ENCODE data around the gene ITPR3.
A peak's percentile ranks its signal among the peaks of the same experiment; 100 is the strongest.

Gene ITPR3

GRCh38 chr6:33721508-33721907 is 100.4 kb downstream of the ITPR3 start:
- Histone ChIP-seq H3K27me3 (ENCODE audit: control insufficient read depth, insufficient read depth, low read length) (peaks cover 2% of the 10 kb centered on the region), H3K27ac (ENCODE audit: low read depth, low read length) (peak overlapping the region; percentile 74), H3K36me3 (ENCODE audit: control insufficient read depth, insufficient read depth, low read length) (no peaks in the 10 kb centered on the region), H3K9ac (ENCODE audit: low read length) (no peak overlapping the region), H3K4me1 (ENCODE audit: control insufficient read depth, insufficient read depth, low read length) (peaks cover 4% of the 10 kb centered on the region), H3K4me3 (ENCODE audit: low read length) (no peak overlapping the region)

GRCh38 chr6:33722103-33722623 is 101.0 kb downstream of the ITPR3 start:
- peaks cover 3% of the 10 kb centered on the region for H3K4me1 ChIP-seq (ENCODE audit: control insufficient read depth, insufficient read depth, low read length)
- no peak overlapping the region for H3K4me3 ChIP-seq (ENCODE audit: low read length)
- no peak overlapping the region for H3K9ac ChIP-seq (ENCODE audit: low read length)
- H3K27me3 ChIP-seq (ENCODE audit: control insufficient read depth, insufficient read depth, low read length) = peaks cover 2% of the 10 kb centered on the region
- H3K27ac ChIP-seq (ENCODE audit: low read depth, low read length) = peak overlapping the region; percentile 74
- H3K36me3 ChIP-seq (ENCODE audit: control insufficient read depth, insufficient read depth, low read length) = no peaks in the 10 kb centered on the region

- H3K27ac ChIP-seq (ENCODE audit: low read depth, low read length) = peak overlapping the region; percentile 74
- no peak overlapping the region for H3K4me3 ChIP-seq (ENCODE audit: low read length)
- H3K9ac ChIP-seq (ENCODE audit: low read length) = no peak overlapping the region
- H3K4me1 ChIP-seq (ENCODE audit: control insufficient read depth, insufficient read depth, low read length) = peaks cover 2% of the 10 kb centered on the region
- peaks cover 2% of the 10 kb centered on the region for H3K27me3 ChIP-seq (ENCODE audit: control insufficient read depth, insufficient read depth, low read length)
- no peaks in the 10 kb centered on the region for H3K36me3 ChIP-seq (ENCODE audit: control insufficient read depth, insufficient read depth, low read length)
Observed at GRCh38 chr6:33723371-33724085, 102.4 kb downstream of the ITPR3 start.

- Histone ChIP-seq H3K27ac (ENCODE audit: low read depth, low read length) (peak overlapping the region; percentile 18), H3K27me3 (ENCODE audit: control insufficient read depth, insufficient read depth, low read length) (peaks cover 2% of the 10 kb centered on the region), H3K36me3 (ENCODE audit: control insufficient read depth, insufficient read depth, low read length) (no peaks in the 10 kb centered on the region), H3K4me3 (ENCODE audit: low read length) (no peak overlapping the region), H3K4me1 (ENCODE audit: control insufficient read depth, insufficient read depth, low read length) (peaks cover 2% of the 10 kb centered on the region), H3K9ac (ENCODE audit: low read length) (no peak overlapping the region)
Observed at GRCh38 chr6:33724102-33725023, 103.2 kb downstream of the ITPR3 start.

- Histone ChIP-seq H3K36me3 (ENCODE audit: control insufficient read depth, insufficient read depth, low read length) (no peaks in the 10 kb centered on the region), H3K9ac (ENCODE audit: low read length) (no peak overlapping the region), H3K4me1 (ENCODE audit: control insufficient read depth, insufficient read depth, low read length) (peaks cover 2% of the 10 kb centered on the region), H3K27me3 (ENCODE audit: control insufficient read depth, insufficient read depth, low read length) (peaks cover 2% of the 10 kb centered on the region), H3K4me3 (ENCODE audit: low read length) (no peak overlapping the region), H3K27ac (ENCODE audit: low read depth, low read length) (no peak overlapping the region)
Observed at GRCh38 chr6:33725222-33725621, 104.1 kb downstream of the ITPR3 start.

- Histone ChIP-seq H3K36me3 (ENCODE audit: control insufficient read depth, insufficient read depth, low read length) (no peaks in the 10 kb centered on the region), H3K27me3 (ENCODE audit: control insufficient read depth, insufficient read depth, low read length) (peaks cover 4% of the 10 kb centered on the region), H3K27ac (ENCODE audit: low read depth, low read length) (no peak overlapping the region), H3K9ac (ENCODE audit: low read length) (no peak overlapping the region), H3K4me3 (ENCODE audit: low read length) (no peak overlapping the region), H3K4me1 (ENCODE audit: control insufficient read depth, insufficient read depth, low read length) (peaks cover 2% of the 10 kb centered on the region)
Observed at GRCh38 chr6:33725891-33726673, 105.0 kb downstream of the ITPR3 start.

GRCh38 chr6:33726696-33727095 is 105.6 kb downstream of the ITPR3 start:
- Histone ChIP-seq H3K36me3 (ENCODE audit: control insufficient read depth, insufficient read depth, low read length) (no peaks in the 10 kb centered on the region), H3K27ac (ENCODE audit: low read depth, low read length) (no peak overlapping the region), H3K4me3 (ENCODE audit: low read length) (no peak overlapping the region), H3K9ac (ENCODE audit: low read length) (no peak overlapping the region), H3K4me1 (ENCODE audit: control insufficient read depth, insufficient read depth, low read length) (peaks cover 2% of the 10 kb centered on the region), H3K27me3 (ENCODE audit: control insufficient read depth, insufficient read depth, low read length) (peaks cover 4% of the 10 kb centered on the region)

- Histone ChIP-seq H3K27me3 (ENCODE audit: control insufficient read depth, insufficient read depth, low read length) (peaks cover 4% of the 10 kb centered on the region), H3K27ac (ENCODE audit: low read depth, low read length) (no peak overlapping the region), H3K9ac (ENCODE audit: low read length) (no peak overlapping the region), H3K36me3 (ENCODE audit: control insufficient read depth, insufficient read depth, low read length) (no peaks in the 10 kb centered on the region), H3K4me1 (ENCODE audit: control insufficient read depth, insufficient read depth, low read length) (peaks cover 2% of the 10 kb centered on the region), H3K4me3 (ENCODE audit: low read length) (no peak overlapping the region)
Observed at GRCh38 chr6:33727126-33727525, 106.0 kb downstream of the ITPR3 start.

- no peak overlapping the region for H3K4me3 ChIP-seq (ENCODE audit: low read length)
- H3K27ac ChIP-seq (ENCODE audit: low read depth, low read length) = no peak overlapping the region
- H3K36me3 ChIP-seq (ENCODE audit: control insufficient read depth, insufficient read depth, low read length) = no peaks in the 10 kb centered on the region
- H3K4me1 ChIP-seq (ENCODE audit: control insufficient read depth, insufficient read depth, low read length) = peaks cover 2% of the 10 kb centered on the region
- peaks cover 4% of the 10 kb centered on the region for H3K27me3 ChIP-seq (ENCODE audit: control insufficient read depth, insufficient read depth, low read length)
- H3K9ac ChIP-seq (ENCODE audit: low read length) = no peak overlapping the region
Observed at GRCh38 chr6:33727932-33728331, 106.8 kb downstream of the ITPR3 start.

GRCh38 chr6:33728438-33728837 is 107.3 kb downstream of the ITPR3 start:
- peaks cover 4% of the 10 kb centered on the region for H3K27me3 ChIP-seq (ENCODE audit: control insufficient read depth, insufficient read depth, low read length)
- no peak overlapping the region for H3K4me3 ChIP-seq (ENCODE audit: low read length)
- H3K4me1 ChIP-seq (ENCODE audit: control insufficient read depth, insufficient read depth, low read length) = peaks cover 2% of the 10 kb centered on the region
- H3K9ac ChIP-seq (ENCODE audit: low read length) = no peak overlapping the region
- no peak overlapping the region for H3K27ac ChIP-seq (ENCODE audit: low read depth, low read length)
- no peaks in the 10 kb centered on the region for H3K36me3 ChIP-seq (ENCODE audit: control insufficient read depth, insufficient read depth, low read length)

- Histone ChIP-seq H3K27ac (ENCODE audit: low read depth, low read length) (no peak overlapping the region), H3K36me3 (ENCODE audit: control insufficient read depth, insufficient read depth, low read length) (no peaks in the 10 kb centered on the region)
Observed at GRCh38 chr6:33729059-33729458, 107.9 kb downstream of the ITPR3 start.

GRCh38 chr6:33730611-33731010 is 109.5 kb downstream of the ITPR3 start:
- no peaks in the 10 kb centered on the region for H3K4me1 ChIP-seq (ENCODE audit: control insufficient read depth, insufficient read depth, low read length)
- H3K27me3 ChIP-seq (ENCODE audit: control insufficient read depth, insufficient read depth, low read length) = peaks cover 2% of the 10 kb centered on the region
- no peaks in the 10 kb centered on the region for H3K36me3 ChIP-seq (ENCODE audit: control insufficient read depth, insufficient read depth, low read length)
- no peak overlapping the region for H3K4me3 ChIP-seq (ENCODE audit: low read length)
- no peak overlapping the region for H3K27ac ChIP-seq (ENCODE audit: low read depth, low read length)
- H3K9ac ChIP-seq (ENCODE audit: low read length) = no peak overlapping the region

More at GRCh38 chr6:33729059-33729458, 107.9 kb downstream of the ITPR3 start:
- Histone ChIP-seq H3K4me3 (ENCODE audit: low read length) (no peak overlapping the region), H3K27me3 (ENCODE audit: control insufficient read depth, insufficient read depth, low read length) (peaks cover 2% of the 10 kb centered on the region), H3K9ac (ENCODE audit: low read length) (no peak overlapping the region), H3K4me1 (ENCODE audit: control insufficient read depth, insufficient read depth, low read length) (no peaks in the 10 kb centered on the region)
